GM12878 (cell line): ENCODE results near the gene TSEN54.

ENCODE experiments used
- CBFB ChIP-seq: IDR thresholded peaks from 2 replicates; pipeline ENCODE4 v1.6.1; 2016; ENCODE audit warnings: antibody characterized with exemption, low read depth
- EP300 ChIP-seq, 2 experiments: fragments of 150-350 bp in 1 of 2; IDR thresholded peaks; 2 replicates each; pipeline ENCODE4 v1.6.1; 2011 to 2012; ENCODE audit warnings: low read depth in 2 of 2, low read length in 2 of 2, borderline replicate concordance in 1 of 2, improper control_type of control experiment in 1 of 2, inconsistent platforms in 1 of 2; ENCODE audit not compliant: control insufficient read depth in 1 of 2
- EZH2 ChIP-seq: IDR thresholded peaks from 2 replicates; pipeline ENCODE4 v1.6.1; 2012; ENCODE audit warnings: low read depth, mild to moderate bottlenecking, control low read depth, inconsistent platforms, low read length, borderline replicate concordance; ENCODE audit not compliant: control insufficient read depth
- FOXK2 ChIP-seq: fragments of 450-650 bp; IDR thresholded peaks from 2 replicates; pipeline ENCODE4 v1.6.1; 2017; ENCODE audit warnings: mild to moderate bottlenecking, moderate library complexity
- HCFC1 ChIP-seq: fragments of 150-350 bp; IDR thresholded peaks from 2 replicates; pipeline ENCODE4 v1.6.1; 2014; ENCODE audit warnings: low read length
- POLR2A ChIP-seq: IDR thresholded peaks from 2 replicates; pipeline ENCODE4 v1.6.1; 2011; ENCODE audit warnings: low read depth, mild to moderate bottlenecking, low read length
- TF ChIP-seq, protein P1 (sequence below), 3 experiments: IDR thresholded peaks in 2 of 3; conservative IDR thresholded peaks in 1 of 3; 2 replicates each; pipeline ENCODE4 v1.5.1; 2011; ENCODE audit warnings: low read depth in 3 of 3, low read length in 3 of 3, mild to moderate bottlenecking in 3 of 3, control low read depth in 2 of 3, moderate library complexity in 2 of 3, inconsistent platforms in 1 of 3, mixed read lengths in 1 of 3; ENCODE audit not compliant: control insufficient read depth in 2 of 3, insufficient read depth in 1 of 3; ENCODE audit errors: extremely low read depth in 1 of 3
- TF ChIP-seq, protein P2 (sequence below): fragments of 150-350 bp; IDR thresholded peaks from 2 replicates; pipeline ENCODE4 v1.6.1; 2016; ENCODE audit warnings: low read depth, low read length

DNA sequence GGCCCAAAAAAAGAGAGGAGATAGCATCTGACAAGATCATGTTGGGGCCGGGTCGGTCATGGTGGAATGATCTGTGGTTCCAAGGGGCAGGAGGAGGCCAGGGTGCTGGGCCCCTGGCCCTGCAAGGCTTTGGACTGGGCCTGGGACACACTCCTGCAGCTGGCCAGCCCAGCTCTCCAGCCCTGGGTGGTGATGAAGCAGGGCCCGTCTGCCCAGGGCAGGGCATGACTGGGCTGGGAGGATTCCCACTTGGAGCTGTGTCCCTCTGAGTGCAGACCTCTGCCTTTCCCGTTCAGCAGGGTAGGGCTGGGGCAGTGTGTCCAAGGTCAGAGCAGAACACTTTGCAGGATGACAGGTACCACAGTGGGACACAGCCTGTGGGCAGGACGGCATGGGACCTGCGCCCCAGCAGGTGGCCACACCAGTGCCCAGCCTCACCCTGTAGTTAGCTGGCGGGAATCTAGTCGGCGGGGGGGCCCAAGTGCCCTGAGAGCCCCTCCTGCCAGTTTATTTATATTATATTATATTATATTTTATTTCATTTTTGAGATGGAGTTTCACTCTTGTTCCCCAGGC lies 43.7 kb downstream of the TSEN54 start:
- TF ChIP-seq, protein P1, sequence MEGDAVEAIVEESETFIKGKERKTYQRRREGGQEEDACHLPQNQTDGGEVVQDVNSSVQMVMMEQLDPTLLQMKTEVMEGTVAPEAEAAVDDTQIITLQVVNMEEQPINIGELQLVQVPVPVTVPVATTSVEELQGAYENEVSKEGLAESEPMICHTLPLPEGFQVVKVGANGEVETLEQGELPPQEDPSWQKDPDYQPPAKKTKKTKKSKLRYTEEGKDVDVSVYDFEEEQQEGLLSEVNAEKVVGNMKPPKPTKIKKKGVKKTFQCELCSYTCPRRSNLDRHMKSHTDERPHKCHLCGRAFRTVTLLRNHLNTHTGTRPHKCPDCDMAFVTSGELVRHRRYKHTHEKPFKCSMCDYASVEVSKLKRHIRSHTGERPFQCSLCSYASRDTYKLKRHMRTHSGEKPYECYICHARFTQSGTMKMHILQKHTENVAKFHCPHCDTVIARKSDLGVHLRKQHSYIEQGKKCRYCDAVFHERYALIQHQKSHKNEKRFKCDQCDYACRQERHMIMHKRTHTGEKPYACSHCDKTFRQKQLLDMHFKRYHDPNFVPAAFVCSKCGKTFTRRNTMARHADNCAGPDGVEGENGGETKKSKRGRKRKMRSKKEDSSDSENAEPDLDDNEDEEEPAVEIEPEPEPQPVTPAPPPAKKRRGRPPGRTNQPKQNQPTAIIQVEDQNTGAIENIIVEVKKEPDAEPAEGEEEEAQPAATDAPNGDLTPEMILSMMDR (IDR thresholded peaks at IDR 0.05 in 2 of 3, conservative IDR thresholded peaks at IDR 0.05 in 1 of 3; ENCODE audit: control insufficient read depth in 2 of 3, extremely low read depth in 1 of 3, insufficient read depth in 1 of 3, low read depth in 3 of 3, low read length in 3 of 3) = no peak
- TF ChIP-seq, protein P2, sequence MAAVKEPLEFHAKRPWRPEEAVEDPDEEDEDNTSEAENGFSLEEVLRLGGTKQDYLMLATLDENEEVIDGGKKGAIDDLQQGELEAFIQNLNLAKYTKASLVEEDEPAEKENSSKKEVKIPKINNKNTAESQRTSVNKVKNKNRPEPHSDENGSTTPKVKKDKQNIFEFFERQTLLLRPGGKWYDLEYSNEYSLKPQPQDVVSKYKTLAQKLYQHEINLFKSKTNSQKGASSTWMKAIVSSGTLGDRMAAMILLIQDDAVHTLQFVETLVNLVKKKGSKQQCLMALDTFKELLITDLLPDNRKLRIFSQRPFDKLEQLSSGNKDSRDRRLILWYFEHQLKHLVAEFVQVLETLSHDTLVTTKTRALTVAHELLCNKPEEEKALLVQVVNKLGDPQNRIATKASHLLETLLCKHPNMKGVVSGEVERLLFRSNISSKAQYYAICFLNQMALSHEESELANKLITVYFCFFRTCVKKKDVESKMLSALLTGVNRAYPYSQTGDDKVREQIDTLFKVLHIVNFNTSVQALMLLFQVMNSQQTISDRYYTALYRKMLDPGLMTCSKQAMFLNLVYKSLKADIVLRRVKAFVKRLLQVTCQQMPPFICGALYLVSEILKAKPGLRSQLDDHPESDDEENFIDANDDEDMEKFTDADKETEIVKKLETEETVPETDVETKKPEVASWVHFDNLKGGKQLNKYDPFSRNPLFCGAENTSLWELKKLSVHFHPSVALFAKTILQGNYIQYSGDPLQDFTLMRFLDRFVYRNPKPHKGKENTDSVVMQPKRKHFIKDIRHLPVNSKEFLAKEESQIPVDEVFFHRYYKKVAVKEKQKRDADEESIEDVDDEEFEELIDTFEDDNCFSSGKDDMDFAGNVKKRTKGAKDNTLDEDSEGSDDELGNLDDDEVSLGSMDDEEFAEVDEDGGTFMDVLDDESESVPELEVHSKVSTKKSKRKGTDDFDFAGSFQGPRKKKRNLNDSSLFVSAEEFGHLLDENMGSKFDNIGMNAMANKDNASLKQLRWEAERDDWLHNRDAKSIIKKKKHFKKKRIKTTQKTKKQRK = no peak
- no peak for TF ChIP-seq CBFB
- no peak for TF ChIP-seq FOXK2
- no peak for TF ChIP-seq EZH2
- no peak for TF ChIP-seq HCFC1
- TF ChIP-seq EP300 (IDR thresholded peaks at IDR 0.05; ENCODE audit: borderline replicate concordance in 1 of 2, control insufficient read depth in 1 of 2, low read depth in 2 of 2, low read length in 2 of 2) = no peak
- TF ChIP-seq POLR2A = no peak
